Measurements from ENCODE around the gene BORCS5. TPM values are rescaled to one million over a fixed set of nuclear protein-coding genes. Genes with fewer than 3 reads are reported as not detected.

The BORCS5 gene
- total and polyA plus RNA-seq, 2 experiments from 2014 or later: 11.3 to 12.6 TPM

GRCh38 chr12:12403264-12404248 lies 46.7 kb downstream of the BORCS5 start (continued):
- TF ChIP-seq CTCF (conservative IDR thresholded peaks at IDR 0.05; ENCODE audit: low read depth in 2 of 2): no peak
- TF ChIP-seq REST (IDR thresholded peaks at IDR 0.05; ENCODE audit: unreplicated experiment): no peak
- no peak for TF ChIP-seq JUNB (IDR thresholded peaks at IDR 0.05; ENCODE audit: unreplicated experiment)
- TF ChIP-seq POLR2AphosphoS5 (IDR thresholded peaks at IDR 0.05; ENCODE audit: low read depth): no peak
- TF ChIP-seq EZH2 (IDR thresholded peaks at IDR 0.05; ENCODE audit: low read depth, unreplicated experiment): no peak
- TF ChIP-seq ZNF331 (CRISPR knock-in tag; IDR thresholded peaks at IDR 0.05; ENCODE audit: low read depth): no peak
- no peak for TF ChIP-seq STAT1 (IDR thresholded peaks at IDR 0.05; ENCODE audit: unreplicated experiment)
- no peak for TF ChIP-seq ZNF114 (CRISPR knock-in tag; IDR thresholded peaks at IDR 0.05)
- TF ChIP-seq CREB1 (CRISPR knock-in tag; IDR thresholded peaks at IDR 0.05; ENCODE audit: low read depth): no peak
- TF ChIP-seq NANOG (IDR thresholded peaks at IDR 0.05; ENCODE audit: borderline replicate concordance): no peak
- no peak for TF ChIP-seq EZH2phosphoT487 (IDR thresholded peaks at IDR 0.05; ENCODE audit: unreplicated experiment)
- no peak for TF ChIP-seq ETS1 (IDR thresholded peaks at IDR 0.05)
